Measurements from ENCODE around the gene SF3A1.

- TF ChIP-seq CTCF (IDR thresholded peaks at IDR 0.05) = peak; percentile 74 to 88 (median 85)
- TF ChIP-seq POLR2A (IDR thresholded peaks at IDR 0.05) = peak in 1 of 4 donors; percentile 55
Measured at GRCh38 chr22:30287648-30288418, 68.9 kb downstream of the SF3A1 start.

Measured in esophagus squamous epithelium (tissue), 4 donors.